Urinary bladder (tissue), 4 donors: ENCODE measurements around the gene FBH1. TPM values are rescaled to one million over a fixed set of nuclear protein-coding genes. Genes with fewer than 3 reads are reported as not detected.
"Not testable (repeated sequence)": the region's sequence is repeated elsewhere in the genome, so short reads cannot be mapped to it uniquely, and the experiment has no call there.

Source experiments
- DNase-seq: peaks from one replicate; pipeline ENCODE4 v3.0.0-alpha.2; 2015; ENCODE audit errors: extremely low spot score
- H3K27ac ChIP-seq: one replicate; pipeline ENCODE4 v1.5.1; 2013; ENCODE audit warnings: low read depth, mild to moderate bottlenecking, moderate library complexity
- H3K36me3 ChIP-seq: one replicate; pipeline ENCODE4 v1.6.1; 2013; ENCODE audit warnings: mild to moderate bottlenecking, moderate library complexity; ENCODE audit not compliant: insufficient read depth
- H3K4me1 ChIP-seq: one replicate; pipeline ENCODE4 v1.6.1; 2013; ENCODE audit warnings: mild to moderate bottlenecking, moderate library complexity; ENCODE audit not compliant: insufficient read depth
- H3K4me3 ChIP-seq: one replicate; pipeline ENCODE4 v1.5.1; 2013; ENCODE audit warnings: low read depth, low read length
- WGBS: extraction: QIAGEN DNeasy Blood & Tissue Kit; methylation state at CpG from one replicate; pipeline ENCODE4 v1.1.7; 2013; 5-methylcytosine and 5-hydroxymethylcytosine counted together
- polyA plus RNA-seq: library from polyadenylated mRNA; stranded (reverse); fragments of 200-250 nt; gene quantifications from one replicate; pipeline ENCODE4 v1.2.3, GENCODE V29; 2013
- total RNA-seq: library from RNA; depleted of rRNA; stranded (reverse); fragments of >200 nt; gene quantifications from one replicate; pipeline ENCODE4 v1.2.3, GENCODE V29; 2014
- donor health status: healthy with polysubstance abuse.
- donor health status: healthy.

Gene FBH1
- 65.7 TPM for total RNA-seq
- polyA plus RNA-seq, result 57.4 TPM

DNA sequence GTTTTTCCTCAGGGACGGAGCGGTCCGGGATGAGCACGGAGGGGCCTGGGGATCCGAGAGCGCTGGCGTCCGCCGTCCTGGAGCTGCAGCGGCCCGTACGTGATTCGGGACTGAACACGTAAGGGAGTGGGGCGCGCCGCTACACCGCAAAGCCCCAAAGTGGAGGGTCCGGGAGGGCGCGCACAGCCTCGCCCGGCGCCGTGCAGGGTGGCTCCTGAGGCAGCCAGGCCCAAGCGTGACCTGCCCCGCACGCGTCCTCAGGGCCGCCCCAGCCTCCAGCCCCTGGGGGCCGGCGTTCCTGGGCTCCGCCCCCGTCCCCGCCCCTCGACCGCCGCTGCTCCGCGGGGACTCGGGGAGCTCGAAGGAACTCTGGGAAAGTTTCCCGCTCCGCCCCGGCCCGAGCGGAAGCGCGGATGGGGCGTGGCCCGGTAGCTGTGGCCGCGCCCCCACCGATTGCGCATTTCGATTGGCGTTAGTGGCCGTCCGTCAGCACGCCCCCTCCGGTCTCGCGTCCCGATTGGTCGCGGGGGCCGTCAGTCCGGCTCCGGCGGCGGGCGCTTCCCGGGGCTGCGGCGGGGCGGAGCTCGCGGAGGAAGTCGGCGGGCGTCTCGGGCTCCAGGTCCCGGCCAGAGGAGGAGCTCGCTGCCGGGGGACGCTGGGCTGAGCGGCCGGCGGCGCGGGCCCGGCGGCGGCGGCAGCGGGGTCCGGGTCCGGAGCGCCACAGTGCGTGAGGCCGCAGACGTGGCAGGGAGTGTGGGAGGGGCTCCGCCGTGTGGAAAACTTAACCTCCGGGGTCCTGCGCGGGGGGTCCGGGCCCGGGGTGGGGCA, at the start of gene FBH1, which contains the start of gene ANKRD16:
TSS of gene FBH1 (plus strand) at position 620 of the 828 bp plus-strand sequence. CDS start at position 723, 103 bp downstream.
TSS of gene ANKRD16 (minus strand) at position 270 of the 828 bp plus-strand sequence. CDS start 539 bp downstream, outside the sequence.
- Histone ChIP-seq H3K36me3 (no peaks in the 10 kb centered on the region), H3K27ac (peak within 1 kb of the TSS; percentile 14), H3K4me1 (peaks cover 2% of the 10 kb centered on the region), H3K4me3 (peak within 1 kb of the TSS; percentile 100)
- under 1% methylated on average over 108 of the region's 109 CpGs for WGBS
- DNase-seq, result peak; percentile 94

DNA sequence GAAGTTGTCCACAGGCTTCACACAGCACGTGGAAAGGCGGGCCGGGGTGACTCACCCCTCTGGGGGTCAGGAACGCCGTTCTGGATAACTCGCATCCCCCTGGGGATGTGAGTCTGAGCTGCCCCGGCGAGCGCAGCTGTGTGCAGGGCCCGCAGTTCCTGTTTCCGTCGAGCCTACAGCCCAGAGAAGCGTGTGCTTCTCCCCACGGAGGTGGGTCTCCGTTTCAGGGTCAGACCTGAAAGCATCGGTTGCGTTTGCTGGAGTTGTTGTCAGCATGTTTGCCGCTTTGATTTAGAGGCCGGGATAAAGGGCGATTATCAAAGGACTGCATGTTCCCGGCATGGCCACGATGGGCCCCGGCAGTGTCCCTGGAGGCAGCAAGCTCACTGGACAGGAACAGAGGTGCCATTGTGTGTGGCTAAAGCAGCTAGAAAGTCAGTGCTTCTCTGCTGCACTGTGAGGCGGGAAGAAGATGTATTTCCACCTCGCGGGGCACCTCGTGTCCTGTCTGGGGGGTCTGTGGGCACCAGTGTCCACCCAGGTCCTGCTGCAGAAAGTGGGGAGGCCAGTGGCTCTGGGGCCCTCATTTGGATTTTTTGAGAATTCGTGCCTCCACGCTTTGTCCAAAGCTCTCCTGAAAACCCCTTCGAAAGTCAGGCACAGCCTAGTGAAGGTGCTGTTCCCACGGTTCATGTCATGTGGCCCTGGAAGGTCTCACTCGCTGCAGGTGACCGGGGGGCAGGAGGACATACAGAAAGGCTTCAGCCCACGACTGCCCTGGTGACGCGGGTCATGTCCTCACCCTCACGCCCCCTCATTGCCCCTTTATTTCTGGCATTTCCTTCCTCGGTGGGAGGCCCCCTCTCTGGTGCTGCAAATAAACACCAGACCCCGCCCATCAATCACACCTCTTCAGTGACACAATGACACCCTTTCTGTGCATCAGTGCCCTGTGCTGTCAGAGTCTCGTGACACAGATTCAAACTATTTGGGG, 49.4 kb upstream of the FBH1 start:
- Histone ChIP-seq H3K36me3 (no peaks in the 10 kb centered on the region), H3K4me3 (no peak overlapping the region), H3K4me1 (no peaks in the 10 kb centered on the region), H3K27ac (no peak overlapping the region)
- 44% methylated on average over 40 of the region's 40 CpGs for WGBS
- no peak for DNase-seq

DNA sequence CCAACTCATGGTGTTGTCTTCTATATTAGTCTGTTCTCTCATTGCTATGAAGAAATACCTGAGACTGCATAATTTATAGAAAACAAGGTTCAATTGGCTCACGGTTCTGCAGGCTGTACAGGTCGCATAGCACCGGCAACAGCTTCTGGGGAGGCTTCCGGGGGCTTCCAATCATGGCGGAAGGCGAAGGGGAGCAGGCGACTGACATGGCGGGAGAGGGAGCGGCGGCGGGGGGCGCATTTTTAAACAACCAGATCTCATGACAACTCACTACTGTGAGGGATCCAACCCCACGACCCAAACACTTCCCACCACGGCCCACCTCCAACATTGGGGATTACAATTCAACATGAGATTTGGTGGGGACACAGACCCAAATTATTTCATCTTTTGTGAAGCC, 48.1 kb upstream of the FBH1 start:
- Histone ChIP-seq H3K4me1 (no peaks in the 10 kb centered on the region), H3K4me3 (no peak overlapping the region), H3K36me3 (no peaks in the 10 kb centered on the region), H3K27ac (no peak overlapping the region)
- no peak for DNase-seq
- 93% methylated on average over 14 of the region's 14 CpGs for WGBS

- H3K36me3 ChIP-seq, result no peaks in the 10 kb centered on the region
- no peak overlapping the region for H3K27ac ChIP-seq
- no peaks in the 10 kb centered on the region for H3K4me1 ChIP-seq
- 81% methylated on average over 4 of the region's 4 CpGs for WGBS
- H3K4me3 ChIP-seq, result no peak overlapping the region
- no peak for DNase-seq
Measured at GRCh38 chr10:5843686-5844344, 46.2 kb upstream of the FBH1 start.

DNA sequence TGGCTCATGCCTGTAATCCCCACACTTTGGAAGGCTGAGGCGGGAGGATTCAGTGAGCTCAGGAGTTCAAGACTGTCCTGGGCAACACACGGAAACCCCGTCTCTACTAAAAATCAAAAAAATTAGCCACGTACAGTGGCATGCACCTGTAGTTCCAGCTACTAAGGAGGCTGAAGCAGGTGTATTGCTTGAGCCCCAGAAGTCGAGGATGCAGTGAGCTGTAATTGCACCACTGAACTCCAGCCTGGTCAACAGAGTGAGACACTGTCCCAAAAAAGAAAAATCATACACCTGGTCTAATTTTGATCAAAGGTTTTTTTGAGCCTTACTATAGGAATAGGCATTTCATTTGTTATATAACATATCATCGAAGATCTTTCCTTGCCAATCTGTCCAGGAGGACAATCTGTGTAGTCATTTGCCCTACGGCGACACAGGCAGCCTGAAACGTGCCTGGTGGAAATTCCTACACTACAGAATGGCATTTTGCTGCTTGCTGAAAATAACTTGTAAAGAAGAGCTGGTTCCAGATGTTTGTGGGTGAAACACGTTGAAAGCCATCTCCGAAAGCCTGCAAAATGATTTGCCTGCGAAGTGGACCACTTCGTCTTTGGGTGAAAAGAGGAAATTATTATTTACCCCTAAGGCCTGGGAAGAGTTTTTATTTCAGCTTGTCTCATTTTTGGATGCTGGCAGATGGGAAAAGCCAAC, 45.5 kb upstream of the FBH1 start:
- 76% methylated on average over 13 of the region's 13 CpGs for WGBS
- H3K4me1 ChIP-seq, result no peaks in the 10 kb centered on the region
- H3K27ac ChIP-seq, result no peak overlapping the region
- no peak overlapping the region for H3K4me3 ChIP-seq
- H3K36me3 ChIP-seq, result no peaks in the 10 kb centered on the region
- no peak for DNase-seq

DNA sequence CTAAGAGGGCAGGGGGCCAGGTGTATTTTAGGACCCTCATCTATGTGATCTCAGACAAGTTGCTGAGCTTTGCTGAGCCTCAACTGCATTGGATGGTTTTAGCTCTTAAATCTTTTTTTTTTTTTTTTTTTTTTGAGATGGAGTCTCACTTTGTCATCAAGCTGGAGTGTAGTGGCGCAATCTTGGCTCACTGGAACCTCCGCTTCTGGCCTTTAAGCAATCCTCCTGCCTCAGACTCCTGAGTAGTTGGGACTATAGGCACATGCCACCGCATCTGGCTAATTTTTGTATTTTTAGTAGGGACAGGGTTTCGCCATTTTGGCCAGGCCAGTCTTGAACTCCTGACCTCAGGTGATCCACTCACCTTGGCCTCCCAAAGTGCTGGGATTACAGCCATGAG, 43.4 kb upstream of the FBH1 start:
- not testable (repeated sequence) for DNase-seq, H3K27ac ChIP-seq, H3K4me1 ChIP-seq, H3K36me3 ChIP-seq, H3K4me3 ChIP-seq
- WGBS, result 98% methylated on average over 4 of the region's 4 CpGs

DNA sequence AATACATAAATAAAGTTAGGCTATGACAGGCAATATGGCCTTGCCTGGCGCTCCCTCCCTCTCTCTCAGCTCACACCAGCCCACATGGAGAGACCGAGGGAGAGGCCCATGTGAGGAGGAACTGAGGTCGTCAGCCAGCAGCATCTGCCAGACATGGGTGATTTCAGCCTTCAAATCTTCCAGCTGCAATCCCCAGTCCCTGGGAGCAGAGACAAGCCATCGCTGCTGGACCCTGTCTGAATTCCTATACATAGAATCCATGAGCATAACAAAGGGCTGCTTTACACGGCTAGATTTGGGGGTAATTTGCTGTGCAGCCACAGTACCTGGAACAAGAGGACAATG, 35.9 kb upstream of the FBH1 start:
- 64% methylated on average over 5 of the region's 5 CpGs for WGBS
- no peak for DNase-seq
- H3K27ac ChIP-seq, result no peak overlapping the region
- H3K4me1 ChIP-seq, result no peaks in the 10 kb centered on the region
- no peak overlapping the region for H3K4me3 ChIP-seq
- no peaks in the 10 kb centered on the region for H3K36me3 ChIP-seq

DNA sequence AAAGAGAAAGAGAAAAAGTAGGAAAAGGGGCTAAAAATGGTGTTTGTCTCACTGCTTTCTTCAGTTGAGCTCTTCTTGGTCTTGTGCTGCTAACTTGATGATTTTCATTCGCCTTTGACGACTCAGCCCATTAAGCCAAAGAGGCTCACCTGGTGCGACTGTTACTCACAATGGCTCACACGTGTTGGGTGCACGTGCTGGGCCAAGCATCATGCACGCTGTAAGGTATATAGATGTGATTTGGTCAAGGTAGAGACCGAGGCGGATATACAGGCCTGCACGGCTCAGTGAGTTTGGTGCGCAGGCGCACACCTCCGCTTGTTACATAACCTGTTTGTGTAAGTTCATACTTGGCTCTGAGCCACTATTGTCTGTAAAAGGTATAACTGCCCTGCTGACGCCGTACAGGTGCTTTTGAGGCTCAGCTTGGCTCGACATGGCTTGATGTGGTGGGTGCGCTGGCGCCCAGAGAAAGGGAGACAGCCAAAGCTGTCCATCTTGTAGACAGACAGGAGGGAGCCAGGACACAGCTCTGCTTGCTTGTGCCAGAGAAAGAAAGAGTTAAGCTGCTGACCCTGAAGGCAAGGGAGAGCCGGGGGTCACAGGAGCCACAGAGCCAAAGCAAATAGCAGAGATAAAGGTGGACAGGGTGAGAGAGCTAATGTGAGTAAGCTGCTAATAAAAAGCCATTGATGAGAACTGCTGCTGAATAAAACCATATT, 33.9 kb upstream of the FBH1 start:
- DNase-seq, result no peak
- no peak overlapping the region for H3K4me3 ChIP-seq
- WGBS, result 89% methylated on average over 18 of the region's 18 CpGs
- no peak overlapping the region for H3K27ac ChIP-seq
- H3K4me1 ChIP-seq, result no peaks in the 10 kb centered on the region
- no peaks in the 10 kb centered on the region for H3K36me3 ChIP-seq

DNA sequence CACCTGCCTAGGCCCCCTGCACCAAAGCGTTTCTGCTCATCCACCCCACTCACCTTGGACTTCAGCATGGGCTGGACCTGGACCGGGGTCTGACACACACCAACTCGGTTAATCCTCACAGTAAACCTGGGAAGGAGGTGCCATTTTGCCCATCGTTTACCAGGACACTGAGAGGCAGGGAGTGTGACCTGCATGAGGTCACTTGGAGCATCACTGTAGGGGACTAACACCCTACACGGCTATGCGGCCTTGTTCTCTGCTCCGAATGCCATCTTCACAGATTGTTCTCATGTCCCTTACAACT, 33.4 kb upstream of the FBH1 start:
- Histone ChIP-seq H3K27ac (no peak overlapping the region), H3K4me1 (no peaks in the 10 kb centered on the region), H3K36me3 (no peaks in the 10 kb centered on the region), H3K4me3 (no peak overlapping the region)
- 67% methylated on average over 7 of the region's 7 CpGs for WGBS
- DNase-seq, result no peak

DNA sequence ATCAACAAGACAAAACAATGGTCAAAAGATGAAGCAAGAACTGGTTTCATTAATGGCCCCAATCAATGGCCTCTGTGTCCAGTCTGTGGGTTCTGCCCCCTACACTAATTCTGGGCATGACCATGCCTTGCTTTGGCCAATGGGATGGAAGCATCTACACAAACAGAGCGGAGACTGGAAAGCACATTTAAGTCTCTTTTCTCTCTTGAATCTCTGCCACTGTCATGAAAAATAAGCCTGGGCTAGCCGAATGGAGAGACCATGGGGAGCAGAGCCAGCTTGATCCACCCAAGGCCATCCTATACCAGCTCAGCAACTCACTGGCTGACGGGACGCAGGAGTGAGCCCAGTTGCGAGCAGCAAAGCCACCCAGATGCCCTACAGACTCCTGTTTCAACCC, 31.2 kb upstream of the FBH1 start:
- 89% methylated on average over 5 of the region's 5 CpGs for WGBS

DNA sequence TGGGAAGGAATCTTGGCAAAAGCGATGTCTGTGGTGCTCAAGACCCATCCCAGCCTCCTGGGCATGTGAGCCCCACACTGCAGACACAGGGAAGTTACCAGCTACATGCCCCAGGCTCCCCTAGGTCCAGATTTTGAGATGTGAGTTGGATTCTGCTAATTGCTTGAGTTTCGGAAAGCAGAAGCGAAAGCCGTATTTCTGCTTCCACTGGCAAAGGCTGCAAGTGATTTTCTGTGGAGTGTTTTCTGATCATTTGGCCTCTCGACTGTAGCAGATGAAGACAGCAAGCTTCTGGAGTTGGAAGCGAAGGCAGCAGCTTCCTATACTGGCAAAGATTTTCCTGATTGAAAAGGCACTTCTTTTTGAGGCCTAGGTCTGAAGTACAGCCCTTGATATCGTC, 30.0 kb upstream of the FBH1 start:
- H3K36me3 ChIP-seq, result no peaks in the 10 kb centered on the region
- 83% methylated on average over 7 of the region's 7 CpGs for WGBS
- no peaks in the 10 kb centered on the region for H3K4me1 ChIP-seq
- no peak overlapping the region for H3K4me3 ChIP-seq
- no peak for DNase-seq
- no peak overlapping the region for H3K27ac ChIP-seq

More for the DNA sequence above, 31.2 kb upstream of the FBH1 start:
- Histone ChIP-seq H3K36me3 (no peaks in the 10 kb centered on the region), H3K4me3 (no peak overlapping the region), H3K27ac (no peak overlapping the region), H3K4me1 (no peaks in the 10 kb centered on the region)
- no peak for DNase-seq

DNA sequence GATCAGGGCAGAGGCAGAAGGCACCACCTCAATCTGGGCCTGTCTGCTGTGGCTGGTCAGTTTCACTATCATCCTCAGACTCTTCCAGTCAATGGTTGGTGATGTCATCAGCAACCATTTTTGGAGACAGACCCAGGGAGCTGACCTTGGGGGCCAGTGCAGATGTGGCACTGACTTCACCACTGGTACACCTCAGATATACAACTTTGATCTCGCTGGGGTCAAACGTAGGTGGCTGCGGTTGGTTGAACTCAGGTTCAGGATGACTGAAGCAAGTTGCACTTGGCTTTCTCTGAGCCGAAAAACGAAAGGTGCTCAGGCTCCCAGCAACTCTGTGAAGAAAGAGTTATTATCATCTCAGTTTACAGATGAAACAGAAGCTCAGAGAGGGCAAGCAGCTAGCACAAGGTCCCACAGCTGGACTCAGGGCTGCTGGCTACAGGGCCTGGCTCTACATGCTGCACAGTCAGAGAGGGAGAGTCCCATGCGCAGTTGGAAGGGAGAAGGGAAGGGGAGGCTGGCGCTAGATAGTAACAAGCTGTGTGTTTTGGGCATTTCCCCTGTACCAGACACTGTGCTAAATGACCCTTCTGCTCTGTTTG, 27.6 kb upstream of the FBH1 start:
- no peaks in the 10 kb centered on the region for H3K36me3 ChIP-seq
- no peak overlapping the region for H3K4me3 ChIP-seq
- 96% methylated on average over 7 of the region's 7 CpGs for WGBS
- H3K27ac ChIP-seq, result no peak overlapping the region
- H3K4me1 ChIP-seq, result no peaks in the 10 kb centered on the region
- no peak for DNase-seq
